IPS-18a (cell line): ENCODE results near the gene TCF15.
"Not testable (repeated sequence)": the region's sequence is repeated elsewhere in the genome, so short reads cannot be mapped to it uniquely, and the experiment has no call there.

Source experiments
- H3K27ac ChIP-seq: one replicate; pipeline ENCODE4 v1.5.1; 2013; ENCODE audit warnings: low read length
- H3K27me3 ChIP-seq: one replicate; pipeline ENCODE4 v1.6.1; 2013; ENCODE audit warnings: mild to moderate bottlenecking, low read length; ENCODE audit not compliant: control insufficient read depth, insufficient read depth
- H3K36me3 ChIP-seq: one replicate; pipeline ENCODE4 v1.6.1; 2013; ENCODE audit warnings: low read depth, low read length; ENCODE audit not compliant: control insufficient read depth
- H3K4me1 ChIP-seq: one replicate; pipeline ENCODE4 v1.6.1; 2013; ENCODE audit warnings: low read depth, low read length; ENCODE audit not compliant: control insufficient read depth
- H3K4me3 ChIP-seq: one replicate; pipeline ENCODE4 v1.5.1; 2013; ENCODE audit warnings: low read length
- H3K9ac ChIP-seq: one replicate; pipeline ENCODE4 v1.6.1; 2013; ENCODE audit warnings: mild to moderate bottlenecking, low read length, moderate library complexity
- H3K9me3 ChIP-seq: one replicate; pipeline ENCODE4 v1.6.1; 2013; ENCODE audit warnings: low read depth, low read length; ENCODE audit not compliant: control insufficient read depth

The TCF15 gene

GRCh38 chr20:588932-589672 lies 21.0 kb downstream of the TCF15 start:
- Histone ChIP-seq H3K36me3 (no peaks in the 10 kb centered on the region), H3K9ac (no peak overlapping the region), H3K4me1 (no peaks in the 10 kb centered on the region), H3K4me3 (no peak overlapping the region), H3K9me3 (no peaks in the 10 kb centered on the region), H3K27ac (no peak overlapping the region), H3K27me3 (no peaks in the 10 kb centered on the region)

- no peaks in the 10 kb centered on the region for H3K9me3 ChIP-seq
- H3K27me3 ChIP-seq = no peaks in the 10 kb centered on the region
- H3K4me3 ChIP-seq = no peak overlapping the region
- no peak overlapping the region for H3K27ac ChIP-seq
- H3K4me1 ChIP-seq = no peaks in the 10 kb centered on the region
- H3K36me3 ChIP-seq = no peaks in the 10 kb centered on the region
- no peak overlapping the region for H3K9ac ChIP-seq
Measured at GRCh38 chr20:588476-588875, 21.6 kb downstream of the TCF15 start.

- Histone ChIP-seq H3K4me3 (no peak overlapping the region), H3K9me3 (no peaks in the 10 kb centered on the region), H3K4me1 (peaks cover 4% of the 10 kb centered on the region), H3K27ac (no peak overlapping the region), H3K9ac (no peak overlapping the region), H3K27me3 (no peaks in the 10 kb centered on the region), H3K36me3 (no peaks in the 10 kb centered on the region)
Measured at GRCh38 chr20:584971-585301, 25.2 kb downstream of the TCF15 start.

DNA sequence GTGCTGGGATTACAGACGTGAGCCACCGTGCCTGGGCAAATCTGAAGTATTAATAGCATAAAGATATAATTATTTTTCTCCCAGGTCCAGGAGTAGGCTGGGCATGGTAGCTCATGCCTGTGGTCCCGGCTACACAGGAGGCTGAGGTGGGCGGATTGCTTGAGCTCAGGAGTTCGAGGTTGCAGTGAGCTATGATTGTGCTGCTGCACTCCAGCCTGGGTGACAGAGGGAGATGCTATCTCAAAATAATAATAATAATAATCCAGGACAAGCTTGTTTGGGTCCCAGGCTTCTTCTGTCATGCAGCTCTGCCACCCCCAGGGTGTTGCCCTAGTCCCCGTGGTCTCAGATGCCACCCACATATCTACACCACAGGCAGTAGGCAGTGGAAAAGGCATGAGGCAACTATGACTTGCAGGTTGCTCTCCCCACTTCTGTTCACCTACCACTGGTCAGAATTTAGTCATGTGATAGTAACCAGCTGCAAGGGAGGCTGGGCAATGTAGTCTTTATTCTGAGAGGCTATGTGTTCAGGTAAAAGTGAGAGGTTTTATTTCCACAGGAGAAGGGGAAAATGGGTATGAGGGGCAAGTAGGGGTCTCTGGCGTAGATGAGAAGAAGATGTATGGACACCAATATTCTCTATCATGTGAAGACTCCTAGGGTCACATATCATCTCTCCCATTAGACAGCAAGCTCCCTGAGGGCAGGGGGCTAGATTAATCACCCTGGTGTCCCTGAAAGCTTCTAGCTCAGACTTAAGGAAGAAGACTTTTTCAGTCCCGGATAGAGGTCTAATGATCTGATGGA lies 25.7 kb downstream of the TCF15 start:
- Histone ChIP-seq H3K36me3 (no peaks in the 10 kb centered on the region), H3K4me1 (peaks cover 4% of the 10 kb centered on the region), H3K27ac (no peak overlapping the region), H3K27me3 (no peaks in the 10 kb centered on the region), H3K9me3 (no peaks in the 10 kb centered on the region), H3K4me3 (no peak overlapping the region), H3K9ac (no peak overlapping the region)

DNA sequence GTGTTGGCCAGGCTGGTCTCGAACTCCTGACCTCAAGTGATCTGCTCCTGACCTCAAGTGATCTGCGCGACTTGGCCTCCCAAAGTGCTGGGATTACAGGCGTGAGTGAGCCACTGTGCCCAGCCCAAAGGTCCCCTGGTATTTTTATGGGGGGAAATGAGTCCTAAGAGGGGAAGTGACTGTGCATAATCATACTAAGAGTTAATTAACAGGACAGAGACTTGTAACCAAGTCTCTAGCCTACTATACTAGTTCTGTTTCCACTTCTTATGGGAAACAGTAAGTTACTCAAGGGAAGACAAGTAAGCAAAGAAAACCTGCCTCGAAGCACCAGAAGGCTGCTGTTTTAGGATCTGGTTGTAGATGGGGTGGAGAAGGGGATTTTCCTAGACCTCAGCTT lies 27.9 kb downstream of the TCF15 start:
- H3K4me3 ChIP-seq = no peak overlapping the region
- no peak overlapping the region for H3K9ac ChIP-seq
- no peaks in the 10 kb centered on the region for H3K36me3 ChIP-seq
- H3K9me3 ChIP-seq = no peaks in the 10 kb centered on the region
- H3K27ac ChIP-seq = no peak overlapping the region
- no peaks in the 10 kb centered on the region for H3K27me3 ChIP-seq
- H3K4me1 ChIP-seq = peaks cover 4% of the 10 kb centered on the region

DNA sequence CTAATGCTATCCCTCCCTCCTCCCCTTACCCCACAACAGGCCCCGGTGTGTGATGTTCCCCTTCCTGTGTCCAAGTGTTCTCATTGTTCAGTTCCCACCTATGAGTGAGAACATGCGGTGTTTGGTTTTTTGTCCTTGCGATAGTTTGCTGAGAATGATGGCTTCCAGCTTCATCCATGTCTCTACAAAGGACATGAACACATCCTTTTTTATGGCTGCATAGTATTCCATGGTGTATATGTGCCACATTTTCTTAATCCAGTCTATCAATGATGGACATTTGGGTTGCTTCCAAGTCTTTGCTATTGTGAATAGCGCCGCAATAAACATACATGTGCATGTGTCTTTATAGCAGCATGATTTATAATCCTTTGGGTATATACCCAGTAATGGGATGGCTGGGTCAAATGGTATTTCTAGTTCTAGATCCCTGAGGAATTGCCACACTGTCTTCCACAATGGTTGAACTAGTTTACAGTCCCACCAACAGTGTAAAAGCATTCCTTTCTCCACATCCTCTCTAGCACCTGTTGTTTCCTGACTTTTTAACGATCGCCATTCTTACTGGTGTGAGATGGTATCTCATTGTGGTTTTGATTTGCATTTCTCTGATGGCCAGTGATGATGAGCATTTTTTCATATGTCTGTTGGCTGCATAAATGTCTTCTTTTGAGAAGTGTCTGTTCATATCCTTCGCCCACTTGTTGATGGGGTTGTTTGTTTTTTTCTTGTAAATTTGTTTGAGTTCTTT lies 31.0 kb downstream of the TCF15 start:
- H3K36me3 ChIP-seq, H3K9ac ChIP-seq, H3K27me3 ChIP-seq, H3K27ac ChIP-seq, H3K9me3 ChIP-seq, H3K4me3 ChIP-seq: not testable (repeated sequence)
- peaks cover 12% of the 10 kb centered on the region for H3K4me1 ChIP-seq

- H3K27ac ChIP-seq = no peak overlapping the region
Measured at GRCh38 chr20:577167-577791, 32.8 kb downstream of the TCF15 start.

DNA sequence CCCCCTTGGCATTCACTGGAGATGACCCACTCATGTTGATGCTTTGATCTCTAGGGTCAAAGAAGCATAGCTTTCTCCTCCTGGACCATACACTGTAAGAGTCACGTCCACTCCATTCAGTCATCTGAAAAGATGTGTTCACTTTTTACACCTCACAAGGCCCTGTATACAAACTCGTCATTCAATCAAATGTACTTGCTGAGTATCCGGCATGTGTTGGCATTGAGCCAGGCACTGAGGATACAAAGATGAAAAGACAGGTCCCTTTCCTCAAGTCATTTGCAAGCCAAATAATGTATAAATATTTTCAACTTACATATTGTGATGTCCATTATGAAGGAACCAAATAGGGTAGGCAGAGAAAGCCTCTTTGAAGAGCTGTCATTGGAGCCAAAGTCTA lies 34.0 kb downstream of the TCF15 start:
- Histone ChIP-seq H3K9me3 (no peaks in the 10 kb centered on the region), H3K9ac (no peak overlapping the region), H3K4me1 (peaks cover 21% of the 10 kb centered on the region), H3K36me3 (no peaks in the 10 kb centered on the region), H3K27ac (no peak overlapping the region), H3K4me3 (no peak overlapping the region), H3K27me3 (peaks cover 13% of the 10 kb centered on the region)

More at GRCh38 chr20:577167-577791, 32.8 kb downstream of the TCF15 start:
- Histone ChIP-seq H3K4me3 (no peak overlapping the region), H3K9ac (no peak overlapping the region), H3K4me1 (peaks cover 17% of the 10 kb centered on the region), H3K9me3 (no peaks in the 10 kb centered on the region), H3K36me3 (no peaks in the 10 kb centered on the region), H3K27me3 (peaks cover 13% of the 10 kb centered on the region)

- Histone ChIP-seq H3K27me3 (peaks cover 13% of the 10 kb centered on the region), H3K9ac (no peak overlapping the region), H3K9me3 (no peaks in the 10 kb centered on the region), H3K27ac (no peak overlapping the region), H3K4me1 (peaks cover 22% of the 10 kb centered on the region), H3K36me3 (no peaks in the 10 kb centered on the region), H3K4me3 (no peak overlapping the region)
Measured at GRCh38 chr20:575230-575629, 34.9 kb downstream of the TCF15 start.

DNA sequence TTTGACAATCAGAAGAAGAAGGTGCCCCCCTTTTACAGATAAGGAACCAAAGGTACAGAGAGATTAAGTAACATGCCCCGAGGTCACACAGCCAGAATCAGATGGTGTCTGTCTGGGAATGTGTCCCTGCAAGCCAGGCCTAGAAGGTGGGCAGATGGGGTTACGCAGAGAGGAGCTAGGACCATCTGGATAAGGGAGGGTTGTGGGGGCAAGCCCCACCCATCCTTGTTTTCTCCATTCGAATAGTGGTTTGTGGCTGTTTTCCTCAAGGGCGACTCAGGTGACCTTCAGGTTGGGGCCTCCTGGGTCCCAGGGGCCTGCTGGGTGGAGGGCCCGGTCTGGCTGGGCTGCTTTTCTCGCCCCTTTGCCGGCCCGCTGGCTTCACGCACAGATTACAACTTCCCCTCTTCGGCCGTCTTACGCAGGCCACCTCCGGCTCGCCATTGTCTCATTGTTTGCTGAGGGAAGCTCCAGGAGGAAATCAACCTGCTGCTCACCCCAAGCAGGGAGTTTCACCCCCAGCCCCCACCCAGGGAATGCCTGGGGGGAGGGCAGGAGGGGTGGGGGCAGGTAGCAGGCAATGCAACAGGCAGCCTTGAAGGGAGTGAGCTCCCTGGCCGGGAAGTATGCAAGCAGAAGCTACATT lies 35.7 kb downstream of the TCF15 start:
- H3K27ac ChIP-seq = no peak overlapping the region
- peaks cover 13% of the 10 kb centered on the region for H3K27me3 ChIP-seq
- H3K9me3 ChIP-seq = no peaks in the 10 kb centered on the region
- no peak overlapping the region for H3K9ac ChIP-seq
- H3K36me3 ChIP-seq = no peaks in the 10 kb centered on the region
- H3K4me1 ChIP-seq = peaks cover 22% of the 10 kb centered on the region
- no peak overlapping the region for H3K4me3 ChIP-seq
